Left lung (tissue), 10 donors: ENCODE results near the gene HEXIM1. TPM values are rescaled to one million over a fixed set of nuclear protein-coding genes. Genes with fewer than 3 reads are reported as not detected.

ENCODE experiments used
- ATAC-seq: fragments of 200-7000 bp; cut with Tn5 transposase; one replicate; pipeline ENCODE4 v1.9.1; 2020; ENCODE audit warnings: moderate library complexity
- DNase-seq, 4 donors: peaks; one replicate each; pipeline ENCODE4 v3.0.0-alpha.2; 2013 to 2020
- H3K27ac ChIP-seq, 2 donors: fragments of 200-600 bp; sonication (generic) in 1 of 2; one replicate each; pipeline versions ENCODE4 v1.5.0 to v1.8.0; 2020 to 2021
- H3K27me3 ChIP-seq, 2 donors: fragments of 200-600 bp; sonication (generic) in 1 of 2; one replicate each; pipeline versions ENCODE4 v1.5.0 to v1.8.0; 2020 to 2021
- H3K36me3 ChIP-seq, 2 donors: fragments of 200-600 bp; sonication (generic) in 1 of 2; one replicate each; pipeline versions ENCODE4 v1.5.0 to v1.8.0; 2020 to 2021
- H3K4me1 ChIP-seq, 2 donors: fragments of 200-600 bp; one replicate each; pipeline ENCODE4 v1.8.0; 2021
- H3K4me3 ChIP-seq, 2 donors: fragments of 200-600 bp; sonication (generic) in 1 of 2; one replicate each; pipeline versions ENCODE4 v1.5.0 to v1.8.0; 2020 to 2021; ENCODE audit warnings: mild to moderate bottlenecking in 1 of 2
- H3K9me3 ChIP-seq, 2 donors: fragments of 200-600 bp; sonication (generic) in 1 of 2; one replicate each; pipeline versions ENCODE4 v1.5.0 to v1.8.0; 2020 to 2021
- CTCF ChIP-seq, 2 donors: fragments of 200-600 bp; sonication (generic) in 1 of 2; IDR thresholded peaks; one replicate each; pipeline versions ENCODE4 v1.5.0 to v1.8.0; 2021; ENCODE audit warnings: antibody characterized with exemption in 2 of 2
- intact Hi-C, 2 donors: fragments of 100-400 bp; cut with DNase I; formaldehyde crosslinking; loops; one replicate each; pipeline versions ENCODE4 v1.11.2 to v1.14.2; 2022
- microRNA-seq, 2 donors: library from miRNA; unstranded; fragments of <30 nt; microRNA quantifications; one replicate each; pipeline ENCODE4, GENCODE V29; 2019
- polyA plus RNA-seq, 6 donors: library from polyadenylated mRNA; unstranded; fragments of 120-200 nt; gene quantifications; one replicate each; pipeline ENCODE4 v1.2.1, GENCODE V29; 2013; ENCODE audit not compliant: insufficient read length in 6 of 6
- total RNA-seq, 2 donors: library from RNA; stranded (reverse); fragmentation: NEBNext Ultra II Directional; extraction: Animal tissue kit (Norgen Biotek cat#: 25700); gene quantifications; one replicate each; pipeline ENCODE4 v1.2.1, GENCODE V29; 2021
- donor health status: DM: no; HTN: yes; CAD: no.
- donor health status: DM: no; HTN: no; CAD: no.

HEXIM1 gene
- total and polyA plus RNA-seq, 8 donors, result 27.3 to 41.5 (median 34.8) TPM

GRCh38 chr17:45197108-45197507 lies 48.8 kb downstream of the HEXIM1 start:
- H3K4me3 ChIP-seq, result no peak overlapping the region
- DNase-seq (no peak), ATAC-seq (no peak)
- intact Hi-C loops, result loop anchor here (5.0 to 10.0 kb wide), 2 partner anchors 60 to 62 kb away; partner anchors contain the start of genes ACBD4 (in 2 of the 2) and PLCD3 (in 1 of the 2)
- H3K27ac ChIP-seq, result no peak overlapping the region
- peaks cover 5 to 32% of the 10 kb centered on the region in 2 donors for H3K4me1 ChIP-seq
- no peaks in the 10 kb centered on the region for H3K27me3 ChIP-seq
- H3K36me3 ChIP-seq, result no peaks in the 10 kb centered on the region
- no peaks in the 10 kb centered on the region for H3K9me3 ChIP-seq
- TF ChIP-seq CTCF (IDR thresholded peaks at IDR 0.05), result no peak

GRCh38 chr17:45197555-45198334 lies 49.5 kb downstream of the HEXIM1 start:
- TF ChIP-seq CTCF (IDR thresholded peaks at IDR 0.05), result peak; percentile 98 to 99
- peak overlapping the region; percentile 51 to 57 for H3K27ac ChIP-seq
- peak; percentile 100 for ATAC-seq

GRCh38 chr17:45200701-45201100 lies 52.4 kb downstream of the HEXIM1 start:
- no peaks in the 10 kb centered on the region for H3K27me3 ChIP-seq
- peaks cover 5 to 49% of the 10 kb centered on the region in 2 donors for H3K4me1 ChIP-seq
- H3K4me3 ChIP-seq, result no peak overlapping the region
- ATAC-seq, result no peak
- intact Hi-C loops, result no loop called here
- peak overlapping the region in 1 of 2 donors; percentile 70 for H3K27ac ChIP-seq
- TF ChIP-seq CTCF (IDR thresholded peaks at IDR 0.05), result no peak
- H3K9me3 ChIP-seq, result no peaks in the 10 kb centered on the region
- DNase-seq, result no peak
- no peaks in the 10 kb centered on the region for H3K36me3 ChIP-seq

More at GRCh38 chr17:45197555-45198334, 49.5 kb downstream of the HEXIM1 start:
- intact Hi-C loops, result loop anchor here (5.0 to 10.0 kb wide), 2 partner anchors 60 to 63 kb away; partner anchors contain the start of genes ACBD4 (in 2 of the 2) and PLCD3 (in 1 of the 2)
- peak; percentile 79 to 100 (median 92) for DNase-seq
- H3K4me3 ChIP-seq, result no peak overlapping the region
- no peaks in the 10 kb centered on the region for H3K9me3 ChIP-seq
- no peaks in the 10 kb centered on the region for H3K27me3 ChIP-seq
- H3K36me3 ChIP-seq, result no peaks in the 10 kb centered on the region
- H3K4me1 ChIP-seq, result peaks cover 5 to 38% of the 10 kb centered on the region in 2 donors

GRCh38 chr17:45201457-45201856 lies 53.2 kb downstream of the HEXIM1 start:
- Histone ChIP-seq H3K27me3 (no peaks in the 10 kb centered on the region), H3K4me3 (no peak overlapping the region), H3K36me3 (no peaks in the 10 kb centered on the region), H3K9me3 (no peaks in the 10 kb centered on the region), H3K4me1 (peaks cover 5 to 49% of the 10 kb centered on the region in 2 donors), H3K27ac (peak overlapping the region in 1 of 2 donors; percentile 70)
- DNase-seq (no peak), ATAC-seq (no peak)
- no peak for TF ChIP-seq CTCF (IDR thresholded peaks at IDR 0.05)
- intact Hi-C loops, result no loop called here

Small RNAs within 50 kb of the gene (microRNA-seq; reads per million reads assigned to microRNA genes)
- gene MIR6784, result 0 to 0.41 reads per million in 2 donors

Other genes with a start within 250 kb of the HEXIM1 start
- 100 to 1,000 TPM in 1 of 2 donors, 10 to 100 TPM in 1; 83.4 to 112 TPM for gene EFTUD2, start 249.0 kb upstream of the HEXIM1 start, total RNA-seq
- gene EFTUD2, start 249.0 kb upstream of the HEXIM1 start, polyA plus RNA-seq, result 100 to 1,000 TPM in 1 of 6 donors, 10 to 100 TPM in 5; 85.3 to 103 (median 95.1) TPM
- gene GFAP, start 233.0 kb upstream of the HEXIM1 start, total RNA-seq, result under 1 TPM in 1 of 2 donors, not detected in 1; 0.15 TPM
- gene GFAP, start 233.0 kb upstream of the HEXIM1 start, polyA plus RNA-seq, result 1 to 10 TPM in 1 of 6 donors, under 1 TPM in 4, not detected in 1; 0.14 to 1.1 (median 0.55) TPM
- gene KIF18B, start 200.7 kb upstream of the HEXIM1 start, total RNA-seq, result 1 to 10 TPM; 2.9 to 6.0 TPM
- gene KIF18B, start 200.7 kb upstream of the HEXIM1 start, polyA plus RNA-seq, result 10 to 100 TPM; 11.0 to 24.5 (median 15.1) TPM
- under 1 TPM in 1 of 2 donors, not detected in 1; 0.70 TPM for gene C1QL1, start 180.2 kb upstream of the HEXIM1 start, total RNA-seq
- gene C1QL1, start 180.2 kb upstream of the HEXIM1 start, polyA plus RNA-seq, result 1 to 10 TPM; 1.5 to 2.9 (median 2.4) TPM
- 10 to 100 TPM; 20.5 to 30.8 TPM for gene DCAKD, start 96.8 kb upstream of the HEXIM1 start, total RNA-seq
- gene DCAKD, start 96.8 kb upstream of the HEXIM1 start, polyA plus RNA-seq, result 10 to 100 TPM; 42.2 to 50.8 (median 48.1) TPM
- 100 to 1,000 TPM; 123 to 129 TPM for gene NMT1, start 87.2 kb upstream of the HEXIM1 start, total RNA-seq
- gene NMT1, start 87.2 kb upstream of the HEXIM1 start, polyA plus RNA-seq, result 10 to 100 TPM; 59.8 to 73.2 (median 64.6) TPM
- 10 to 100 TPM; 41.0 to 49.1 TPM for gene PLCD3, start 16.0 kb upstream of the HEXIM1 start, total RNA-seq
- gene PLCD3, start 16.0 kb upstream of the HEXIM1 start, polyA plus RNA-seq, result 10 to 100 TPM; 12.5 to 20.1 (median 15.5) TPM
- gene ACBD4, start 12.8 kb upstream of the HEXIM1 start, total RNA-seq, result 10 to 100 TPM; 10.6 to 15.7 TPM
- 10 to 100 TPM; 12.5 to 15.9 (median 15.0) TPM for gene ACBD4, start 12.8 kb upstream of the HEXIM1 start, polyA plus RNA-seq
- 1 to 10 TPM; 5.4 to 6.0 TPM for gene HEXIM2, start 13.4 kb downstream of the HEXIM1 start, total RNA-seq
- gene HEXIM2, start 13.4 kb downstream of the HEXIM1 start, polyA plus RNA-seq, result 10 to 100 TPM in 3 of 6 donors, 1 to 10 TPM in 3; 7.1 to 10.9 (median 9.9) TPM
- gene FMNL1, start 73.4 kb downstream of the HEXIM1 start, total RNA-seq, result 100 to 1,000 TPM in 1 of 2 donors, 10 to 100 TPM in 1; 42.0 to 118 TPM
- gene FMNL1, start 73.4 kb downstream of the HEXIM1 start, polyA plus RNA-seq, result 1 to 10 TPM; 6.9 to 9.7 (median 8.2) TPM
- gene SPATA32, start 113.6 kb downstream of the HEXIM1 start, total RNA-seq, result not detected
- under 1 TPM; 0.13 to 0.69 (median 0.44) TPM for gene SPATA32, start 113.6 kb downstream of the HEXIM1 start, polyA plus RNA-seq
- 10 to 100 TPM; 11.3 to 13.1 TPM for gene MAP3K14, start 168.5 kb downstream of the HEXIM1 start, total RNA-seq
- gene MAP3K14, start 168.5 kb downstream of the HEXIM1 start, polyA plus RNA-seq, result 1 to 10 TPM; 6.3 to 8.6 (median 7.2) TPM